Measurements from ENCODE around the gene P2RX4.
"Not testable (repeated sequence)": the region's sequence is repeated elsewhere in the genome, so short reads cannot be mapped to it uniquely, and the experiment has no call there.

The P2RX4 gene

GRCh38 chr12:121279507-121279915, 69.6 kb downstream of the P2RX4 start:
- no peak for FAIRE-seq

GRCh38 chr12:121280531-121280930, 70.6 kb downstream of the P2RX4 start:
- not testable (repeated sequence) for FAIRE-seq

- not testable (repeated sequence) for FAIRE-seq
Observed at GRCh38 chr12:121281116-121281515, 71.2 kb downstream of the P2RX4 start.

GRCh38 chr12:121282072-121282742, 72.3 kb downstream of the P2RX4 start:
- FAIRE-seq: no peak

GRCh38 chr12:121282910-121283309, 73.0 kb downstream of the P2RX4 start:
- not testable (repeated sequence) for FAIRE-seq

- FAIRE-seq: no peak
Observed at GRCh38 chr12:121283388-121283787, 73.5 kb downstream of the P2RX4 start.

All from islet of Langerhans (tissue), 1 donor.